A673 (cell line): ENCODE measurements around the gene ITSN2.

Experiments used
- CTCF ChIP-seq: fragments of 300-800, 200-600 bp; sonication (generic); conservative IDR thresholded peaks from 2 replicates; pipeline ENCODE4 v1.5.1; 2017; ENCODE audit warnings: low read depth, mild to moderate bottlenecking, antibody characterized with exemption, low read length, moderate library complexity, mixed read lengths
- EZH2 ChIP-seq: fragments of 200-600 bp; sonication (generic); IDR thresholded peaks from 2 replicates; pipeline ENCODE4 v1.6.1; 2017; ENCODE audit warnings: borderline replicate concordance, low read depth, mild to moderate bottlenecking, mixed read lengths, antibody characterized with exemption, low read length; ENCODE audit not compliant: poor library complexity, severe bottlenecking

- TF ChIP-seq CTCF, result no peak
- TF ChIP-seq EZH2, result no peak
Observed at GRCh38 chr2:24400207-24400907, 40.0 kb upstream of the ITSN2 start.
